HG02870 (cell line): ENCODE measurements around the gene HACL1.
"Not testable (repeated sequence)": the region's sequence is repeated elsewhere in the genome, so short reads cannot be mapped to it uniquely, and the experiment has no call there.

Experiments used
- ATAC-seq: cut with Tn5 transposase; IDR thresholded peaks from one replicate; pipeline ENCODE4 v1.9.1; 2021; ENCODE audit warnings: mild to moderate bottlenecking, moderate library complexity; ENCODE audit not compliant: unreplicated experiment

The HACL1 gene

GRCh38 chr3:15630646-15631350, 29.4 kb upstream of the HACL1 start:
- ATAC-seq: no peak

- peak; percentile 94 for ATAC-seq
Measured at GRCh38 chr3:15629860-15630597, 28.7 kb upstream of the HACL1 start.

- ATAC-seq: no peak
Measured at GRCh38 chr3:15628967-15629366, 27.6 kb upstream of the HACL1 start.

- ATAC-seq: no peak
Measured at GRCh38 chr3:15623535-15624440, 22.4 kb upstream of the HACL1 start.

GRCh38 chr3:15619659-15620464, 18.5 kb upstream of the HACL1 start:
- not testable (repeated sequence) for ATAC-seq

GRCh38 chr3:15616053-15616452, 14.7 kb upstream of the HACL1 start:
- no peak for ATAC-seq

GRCh38 chr3:15614958-15615357, 13.6 kb upstream of the HACL1 start:
- ATAC-seq: no peak

- no peak for ATAC-seq
Measured at GRCh38 chr3:15612001-15612400, 10.6 kb upstream of the HACL1 start.

- no peak for ATAC-seq
Measured at GRCh38 chr3:15611018-15611417, 9.6 kb upstream of the HACL1 start.

- no peak for ATAC-seq
Measured at GRCh38 chr3:15610082-15610759, 8.9 kb upstream of the HACL1 start.

GRCh38 chr3:15606434-15606891, 5.1 kb upstream of the HACL1 start:
- ATAC-seq: no peak

- ATAC-seq: not testable (repeated sequence)
Measured at GRCh38 chr3:15604584-15604983, 3.2 kb upstream of the HACL1 start.

- ATAC-seq: not testable (repeated sequence)
Measured at GRCh38 chr3:15602816-15603215, 1.4 kb upstream of the HACL1 start.

GRCh38 chr3:15602146-15602536, 772 bp upstream of the HACL1 start:
- ATAC-seq: peak; percentile 6

GRCh38 chr3:15601046-15601398, 347 bp downstream of the HACL1 start:
- ATAC-seq: peak; percentile 6

- no peak for ATAC-seq
Measured at GRCh38 chr3:15595955-15596354, 5.4 kb downstream of the HACL1 start.

- ATAC-seq: no peak
Measured at GRCh38 chr3:15592968-15593367, 8.4 kb downstream of the HACL1 start.

- no peak for ATAC-seq
Measured at GRCh38 chr3:15591928-15592327, 9.4 kb downstream of the HACL1 start.

GRCh38 chr3:15591242-15591641, 10.1 kb downstream of the HACL1 start:
- no peak for ATAC-seq
